HG03439 (cell line): ENCODE measurements around the gene VPS26A.

Experiments used
- ATAC-seq: cut with Tn5 transposase; IDR thresholded peaks from one replicate; pipeline ENCODE4 v1.9.1; 2021; ENCODE audit warnings: mild to moderate bottlenecking, moderate library complexity; ENCODE audit not compliant: unreplicated experiment

The VPS26A gene

DNA sequence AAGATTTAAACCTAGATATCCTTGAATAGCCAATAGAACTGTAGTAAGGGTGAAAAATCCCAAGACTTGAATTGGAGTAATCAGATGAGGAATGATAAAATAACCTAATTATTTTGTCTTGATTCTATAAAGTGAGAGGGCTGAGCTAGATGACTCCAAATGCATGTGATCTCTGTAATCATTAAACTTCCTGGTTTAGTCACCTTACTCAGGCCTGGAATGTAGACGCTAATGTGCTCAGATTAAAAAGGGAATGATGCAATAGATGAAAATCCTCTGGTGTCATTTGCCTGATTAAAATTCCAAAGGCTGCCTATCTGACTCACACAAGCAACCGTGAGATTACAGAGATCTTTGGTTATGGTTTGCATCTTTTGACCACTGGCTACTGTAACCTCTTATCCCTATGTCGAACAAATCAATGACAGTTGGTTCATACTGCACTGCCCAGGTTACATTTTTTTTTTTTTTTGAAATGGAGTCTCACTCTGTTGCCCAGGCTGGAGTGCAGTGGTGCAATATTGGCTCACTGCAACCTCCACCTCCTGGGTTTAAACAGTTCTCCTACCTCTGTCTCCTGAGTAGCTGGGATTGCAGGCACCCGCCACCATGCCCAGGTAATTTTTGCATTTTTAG, 93.3 kb downstream of the VPS26A start:
- no peak for ATAC-seq

GRCh38 chr10:69218831-69219230, 94.9 kb downstream of the VPS26A start:
- ATAC-seq: no peak

DNA sequence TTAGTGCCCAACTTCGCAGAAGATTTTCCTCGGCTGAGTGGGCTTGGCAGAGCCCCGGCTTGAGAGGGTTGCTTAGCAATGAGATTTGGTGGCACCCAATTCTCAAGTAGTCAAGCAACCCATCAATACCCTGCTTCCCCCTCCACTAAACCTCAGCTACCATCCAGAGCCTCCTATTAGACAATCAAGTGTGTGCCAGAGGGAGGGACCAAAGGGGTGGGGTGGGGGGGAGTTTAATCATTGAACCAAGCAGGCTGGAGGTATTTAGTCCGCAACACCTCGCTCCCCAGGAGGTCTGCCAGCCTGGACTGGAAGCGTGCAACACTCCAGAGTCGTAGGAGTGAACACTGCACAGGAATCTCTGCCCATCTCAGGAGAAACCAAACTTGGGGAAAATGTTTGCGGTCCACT, 96.1 kb downstream of the VPS26A start, which contains the start of gene HKDC1:
TSS of gene HKDC1 (plus strand) at position 292 of the 411 bp plus-strand sequence. CDS start at position 396, 104 bp downstream.
- no peak for ATAC-seq

GRCh38 chr10:69220507-69220906, 96.5 kb downstream of the VPS26A start:
- no peak for ATAC-seq
